ENCODE data around the gene GREM1.

DNA sequence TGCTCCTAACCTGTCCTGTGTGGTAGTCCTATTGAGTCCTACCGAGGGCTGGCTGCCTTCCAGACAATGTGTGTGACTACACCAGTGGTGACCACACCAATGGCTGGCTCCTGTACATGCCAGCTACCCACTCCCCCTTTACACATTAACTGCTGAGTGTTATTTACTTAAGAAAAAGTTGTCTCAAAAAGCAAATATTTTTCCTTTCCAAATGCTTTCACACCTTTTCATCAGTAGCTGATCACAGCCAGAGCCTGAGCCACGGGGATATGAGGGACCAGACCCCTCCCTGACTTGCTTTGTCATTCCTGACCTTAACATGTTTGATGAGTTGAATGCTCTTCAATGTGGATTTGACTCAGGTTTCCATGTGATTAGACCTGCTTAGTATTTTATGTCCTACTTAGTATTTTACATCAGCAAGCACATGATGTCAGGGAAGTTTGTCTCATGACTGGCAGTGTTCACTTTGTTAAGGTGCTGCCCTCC, 29.6 kb upstream of the GREM1 start:
- TF ChIP-seq FIP1L1 (IDR thresholded peaks at IDR 0.05; ENCODE audit: low read depth, low read length, poor library complexity, severe bottlenecking) (no peak), CBX5 (IDR thresholded peaks at IDR 0.05; ENCODE audit: borderline replicate concordance, low read depth) (no peak), EZH2 (IDR thresholded peaks at IDR 0.05; ENCODE audit: borderline replicate concordance, low read depth, low read length) (no peak), POLR2A (conservative IDR thresholded peaks at IDR 0.05) (no peak), DPF2 (IDR thresholded peaks at IDR 0.05) (no peak), ELF2 (CRISPR knock-in tag; IDR thresholded peaks at IDR 0.05) (no peak)
- TF ChIP-seq, protein P1, sequence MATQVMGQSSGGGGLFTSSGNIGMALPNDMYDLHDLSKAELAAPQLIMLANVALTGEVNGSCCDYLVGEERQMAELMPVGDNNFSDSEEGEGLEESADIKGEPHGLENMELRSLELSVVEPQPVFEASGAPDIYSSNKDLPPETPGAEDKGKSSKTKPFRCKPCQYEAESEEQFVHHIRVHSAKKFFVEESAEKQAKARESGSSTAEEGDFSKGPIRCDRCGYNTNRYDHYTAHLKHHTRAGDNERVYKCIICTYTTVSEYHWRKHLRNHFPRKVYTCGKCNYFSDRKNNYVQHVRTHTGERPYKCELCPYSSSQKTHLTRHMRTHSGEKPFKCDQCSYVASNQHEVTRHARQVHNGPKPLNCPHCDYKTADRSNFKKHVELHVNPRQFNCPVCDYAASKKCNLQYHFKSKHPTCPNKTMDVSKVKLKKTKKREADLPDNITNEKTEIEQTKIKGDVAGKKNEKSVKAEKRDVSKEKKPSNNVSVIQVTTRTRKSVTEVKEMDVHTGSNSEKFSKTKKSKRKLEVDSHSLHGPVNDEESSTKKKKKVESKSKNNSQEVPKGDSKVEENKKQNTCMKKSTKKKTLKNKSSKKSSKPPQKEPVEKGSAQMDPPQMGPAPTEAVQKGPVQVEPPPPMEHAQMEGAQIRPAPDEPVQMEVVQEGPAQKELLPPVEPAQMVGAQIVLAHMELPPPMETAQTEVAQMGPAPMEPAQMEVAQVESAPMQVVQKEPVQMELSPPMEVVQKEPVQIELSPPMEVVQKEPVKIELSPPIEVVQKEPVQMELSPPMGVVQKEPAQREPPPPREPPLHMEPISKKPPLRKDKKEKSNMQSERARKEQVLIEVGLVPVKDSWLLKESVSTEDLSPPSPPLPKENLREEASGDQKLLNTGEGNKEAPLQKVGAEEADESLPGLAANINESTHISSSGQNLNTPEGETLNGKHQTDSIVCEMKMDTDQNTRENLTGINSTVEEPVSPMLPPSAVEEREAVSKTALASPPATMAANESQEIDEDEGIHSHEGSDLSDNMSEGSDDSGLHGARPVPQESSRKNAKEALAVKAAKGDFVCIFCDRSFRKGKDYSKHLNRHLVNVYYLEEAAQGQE (IDR thresholded peaks at IDR 0.05; ENCODE audit: borderline replicate concordance), result no peak
- TF ChIP-seq, protein P1 (CRISPR knock-in tag; IDR thresholded peaks at IDR 0.05; ENCODE audit: low read depth), result no peak
- TF ChIP-seq, protein P2, sequence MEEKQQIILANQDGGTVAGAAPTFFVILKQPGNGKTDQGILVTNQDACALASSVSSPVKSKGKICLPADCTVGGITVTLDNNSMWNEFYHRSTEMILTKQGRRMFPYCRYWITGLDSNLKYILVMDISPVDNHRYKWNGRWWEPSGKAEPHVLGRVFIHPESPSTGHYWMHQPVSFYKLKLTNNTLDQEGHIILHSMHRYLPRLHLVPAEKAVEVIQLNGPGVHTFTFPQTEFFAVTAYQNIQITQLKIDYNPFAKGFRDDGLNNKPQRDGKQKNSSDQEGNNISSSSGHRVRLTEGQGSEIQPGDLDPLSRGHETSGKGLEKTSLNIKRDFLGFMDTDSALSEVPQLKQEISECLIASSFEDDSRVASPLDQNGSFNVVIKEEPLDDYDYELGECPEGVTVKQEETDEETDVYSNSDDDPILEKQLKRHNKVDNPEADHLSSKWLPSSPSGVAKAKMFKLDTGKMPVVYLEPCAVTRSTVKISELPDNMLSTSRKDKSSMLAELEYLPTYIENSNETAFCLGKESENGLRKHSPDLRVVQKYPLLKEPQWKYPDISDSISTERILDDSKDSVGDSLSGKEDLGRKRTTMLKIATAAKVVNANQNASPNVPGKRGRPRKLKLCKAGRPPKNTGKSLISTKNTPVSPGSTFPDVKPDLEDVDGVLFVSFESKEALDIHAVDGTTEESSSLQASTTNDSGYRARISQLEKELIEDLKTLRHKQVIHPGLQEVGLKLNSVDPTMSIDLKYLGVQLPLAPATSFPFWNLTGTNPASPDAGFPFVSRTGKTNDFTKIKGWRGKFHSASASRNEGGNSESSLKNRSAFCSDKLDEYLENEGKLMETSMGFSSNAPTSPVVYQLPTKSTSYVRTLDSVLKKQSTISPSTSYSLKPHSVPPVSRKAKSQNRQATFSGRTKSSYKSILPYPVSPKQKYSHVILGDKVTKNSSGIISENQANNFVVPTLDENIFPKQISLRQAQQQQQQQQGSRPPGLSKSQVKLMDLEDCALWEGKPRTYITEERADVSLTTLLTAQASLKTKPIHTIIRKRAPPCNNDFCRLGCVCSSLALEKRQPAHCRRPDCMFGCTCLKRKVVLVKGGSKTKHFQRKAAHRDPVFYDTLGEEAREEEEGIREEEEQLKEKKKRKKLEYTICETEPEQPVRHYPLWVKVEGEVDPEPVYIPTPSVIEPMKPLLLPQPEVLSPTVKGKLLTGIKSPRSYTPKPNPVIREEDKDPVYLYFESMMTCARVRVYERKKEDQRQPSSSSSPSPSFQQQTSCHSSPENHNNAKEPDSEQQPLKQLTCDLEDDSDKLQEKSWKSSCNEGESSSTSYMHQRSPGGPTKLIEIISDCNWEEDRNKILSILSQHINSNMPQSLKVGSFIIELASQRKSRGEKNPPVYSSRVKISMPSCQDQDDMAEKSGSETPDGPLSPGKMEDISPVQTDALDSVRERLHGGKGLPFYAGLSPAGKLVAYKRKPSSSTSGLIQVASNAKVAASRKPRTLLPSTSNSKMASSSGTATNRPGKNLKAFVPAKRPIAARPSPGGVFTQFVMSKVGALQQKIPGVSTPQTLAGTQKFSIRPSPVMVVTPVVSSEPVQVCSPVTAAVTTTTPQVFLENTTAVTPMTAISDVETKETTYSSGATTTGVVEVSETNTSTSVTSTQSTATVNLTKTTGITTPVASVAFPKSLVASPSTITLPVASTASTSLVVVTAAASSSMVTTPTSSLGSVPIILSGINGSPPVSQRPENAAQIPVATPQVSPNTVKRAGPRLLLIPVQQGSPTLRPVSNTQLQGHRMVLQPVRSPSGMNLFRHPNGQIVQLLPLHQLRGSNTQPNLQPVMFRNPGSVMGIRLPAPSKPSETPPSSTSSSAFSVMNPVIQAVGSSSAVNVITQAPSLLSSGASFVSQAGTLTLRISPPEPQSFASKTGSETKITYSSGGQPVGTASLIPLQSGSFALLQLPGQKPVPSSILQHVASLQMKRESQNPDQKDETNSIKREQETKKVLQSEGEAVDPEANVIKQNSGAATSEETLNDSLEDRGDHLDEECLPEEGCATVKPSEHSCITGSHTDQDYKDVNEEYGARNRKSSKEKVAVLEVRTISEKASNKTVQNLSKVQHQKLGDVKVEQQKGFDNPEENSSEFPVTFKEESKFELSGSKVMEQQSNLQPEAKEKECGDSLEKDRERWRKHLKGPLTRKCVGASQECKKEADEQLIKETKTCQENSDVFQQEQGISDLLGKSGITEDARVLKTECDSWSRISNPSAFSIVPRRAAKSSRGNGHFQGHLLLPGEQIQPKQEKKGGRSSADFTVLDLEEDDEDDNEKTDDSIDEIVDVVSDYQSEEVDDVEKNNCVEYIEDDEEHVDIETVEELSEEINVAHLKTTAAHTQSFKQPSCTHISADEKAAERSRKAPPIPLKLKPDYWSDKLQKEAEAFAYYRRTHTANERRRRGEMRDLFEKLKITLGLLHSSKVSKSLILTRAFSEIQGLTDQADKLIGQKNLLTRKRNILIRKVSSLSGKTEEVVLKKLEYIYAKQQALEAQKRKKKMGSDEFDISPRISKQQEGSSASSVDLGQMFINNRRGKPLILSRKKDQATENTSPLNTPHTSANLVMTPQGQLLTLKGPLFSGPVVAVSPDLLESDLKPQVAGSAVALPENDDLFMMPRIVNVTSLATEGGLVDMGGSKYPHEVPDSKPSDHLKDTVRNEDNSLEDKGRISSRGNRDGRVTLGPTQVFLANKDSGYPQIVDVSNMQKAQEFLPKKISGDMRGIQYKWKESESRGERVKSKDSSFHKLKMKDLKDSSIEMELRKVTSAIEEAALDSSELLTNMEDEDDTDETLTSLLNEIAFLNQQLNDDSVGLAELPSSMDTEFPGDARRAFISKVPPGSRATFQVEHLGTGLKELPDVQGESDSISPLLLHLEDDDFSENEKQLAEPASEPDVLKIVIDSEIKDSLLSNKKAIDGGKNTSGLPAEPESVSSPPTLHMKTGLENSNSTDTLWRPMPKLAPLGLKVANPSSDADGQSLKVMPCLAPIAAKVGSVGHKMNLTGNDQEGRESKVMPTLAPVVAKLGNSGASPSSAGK (IDR thresholded peaks at IDR 0.05), result no peak

Measured in K562 (cell line).